GM19351 (cell line): Measurements from ENCODE around the gene ERMN.

Experiments
- ATAC-seq: cut with Tn5 transposase; IDR thresholded peaks from one replicate; pipeline ENCODE4 v1.9.1; 2021; ENCODE audit warnings: mild to moderate bottlenecking, moderate library complexity; ENCODE audit not compliant: unreplicated experiment

The ERMN gene

GRCh38 chr2:157333304-157334047, 7.9 kb upstream of the ERMN start:
- ATAC-seq = no peak

GRCh38 chr2:157329524-157329923, 3.9 kb upstream of the ERMN start:
- ATAC-seq = no peak

DNA sequence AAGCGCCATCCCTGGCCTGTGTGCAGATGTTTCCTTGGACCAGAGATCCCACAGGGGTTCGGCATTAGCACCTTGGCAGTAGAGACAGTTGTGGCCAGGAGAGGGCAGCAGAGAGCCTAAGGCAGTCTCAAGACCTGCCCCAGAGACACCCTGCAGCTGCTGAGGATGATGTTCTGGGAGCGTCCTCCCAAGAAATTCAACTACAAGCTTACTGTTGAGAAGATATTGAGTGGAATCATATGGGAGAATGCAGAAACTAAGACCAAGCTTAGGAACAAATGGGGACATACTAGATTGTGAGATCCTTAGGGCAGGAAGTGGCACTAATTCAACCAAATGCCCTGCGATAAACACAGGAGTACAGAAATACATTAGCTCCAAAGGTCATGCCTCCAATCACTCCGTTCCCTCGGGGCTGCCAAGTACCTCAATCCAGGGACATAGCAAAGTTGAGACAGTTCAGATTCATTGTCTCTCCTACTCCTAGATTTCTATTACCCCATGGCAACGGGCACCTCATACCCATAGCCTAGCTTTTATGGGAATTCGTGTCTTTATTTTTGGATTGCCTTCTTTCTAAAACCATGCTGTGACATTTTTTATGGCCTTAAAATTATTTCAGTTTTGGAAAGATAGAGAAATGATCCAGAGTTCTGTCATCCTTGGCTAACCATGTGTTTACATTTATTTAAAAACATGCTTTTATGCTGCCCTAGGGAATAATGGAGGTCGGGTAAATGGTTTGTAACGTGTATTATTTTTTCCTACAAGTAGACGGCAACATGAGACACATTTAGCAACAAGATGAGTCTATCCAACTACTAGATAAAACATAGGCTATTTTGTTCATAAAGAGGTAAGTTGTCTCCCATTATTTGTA, 2.2 kb upstream of the ERMN start:
- peak; percentile 99 for ATAC-seq

- ATAC-seq = peak; percentile 29
Measured at GRCh38 chr2:157327200-157327599, 1.6 kb upstream of the ERMN start.

DNA sequence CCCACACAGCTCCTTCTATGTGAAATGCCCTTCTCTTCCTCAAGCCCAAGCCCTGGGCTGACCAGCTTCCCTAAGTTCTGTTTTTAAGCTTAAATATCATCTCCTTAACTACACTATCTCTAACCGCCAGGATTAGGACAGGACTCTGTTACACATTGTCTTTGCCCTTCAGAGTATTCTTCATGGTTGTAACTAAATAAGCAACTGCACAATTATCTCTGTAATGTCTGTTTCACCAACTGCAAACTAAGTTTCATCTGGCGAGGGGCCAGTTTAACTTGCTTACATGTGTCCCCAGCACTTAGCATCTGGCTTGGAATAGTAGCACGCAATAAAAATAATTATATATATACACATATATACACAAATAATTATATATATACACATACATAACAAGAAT, 1.1 kb upstream of the ERMN start:
- ATAC-seq = no peak

- ATAC-seq = no peak
Measured at GRCh38 chr2:157324331-157324843, 1.2 kb downstream of the ERMN start.

- ATAC-seq = no peak
Measured at GRCh38 chr2:157322432-157322831, 3.2 kb downstream of the ERMN start.

GRCh38 chr2:157321466-157321865, 4.2 kb downstream of the ERMN start:
- ATAC-seq = no peak

DNA sequence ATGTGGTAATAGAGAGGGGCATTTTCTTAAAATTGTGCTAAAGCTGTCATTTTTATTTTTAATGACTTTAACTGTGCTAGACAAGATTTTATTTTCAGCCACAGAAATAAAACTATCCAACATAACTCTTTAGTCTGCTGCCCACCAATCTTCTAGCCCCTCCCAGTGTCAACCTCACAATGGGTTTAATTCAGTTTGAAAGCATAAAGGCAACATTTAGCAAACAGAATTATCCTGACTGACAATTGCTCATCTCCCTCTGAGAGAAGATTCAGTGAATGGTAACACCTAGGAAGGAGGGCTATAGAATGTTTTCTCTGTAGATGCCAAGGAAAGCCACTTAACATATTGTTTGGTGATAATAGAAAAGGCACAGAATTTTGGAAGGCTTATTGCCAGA, 5.2 kb downstream of the ERMN start:
- no peak for ATAC-seq

- ATAC-seq = no peak
Measured at GRCh38 chr2:157319795-157320194, 5.8 kb downstream of the ERMN start.

DNA sequence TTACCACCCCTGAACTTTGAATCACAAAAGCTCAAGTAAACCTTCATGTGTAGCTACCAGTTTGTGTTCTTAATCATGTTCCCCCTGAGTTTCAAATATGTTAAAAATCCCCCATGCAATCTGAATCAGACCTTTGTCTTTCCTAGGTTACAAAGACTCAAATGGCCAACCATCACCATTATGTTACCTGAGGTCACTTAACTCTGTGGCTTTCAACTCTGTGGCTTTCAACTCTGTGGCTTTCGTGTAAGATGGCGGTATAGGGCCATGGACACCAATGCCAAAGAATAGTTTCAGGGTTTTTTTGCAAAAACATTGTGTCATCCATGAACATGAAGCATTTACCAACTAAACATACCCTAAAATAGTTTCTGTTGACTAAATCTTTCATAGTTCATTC, 6.7 kb downstream of the ERMN start:
- ATAC-seq = no peak

GRCh38 chr2:157315901-157316300, 9.7 kb downstream of the ERMN start:
- no peak for ATAC-seq

GRCh38 chr2:157312866-157313486, 12.6 kb downstream of the ERMN start:
- ATAC-seq = no peak

DNA sequence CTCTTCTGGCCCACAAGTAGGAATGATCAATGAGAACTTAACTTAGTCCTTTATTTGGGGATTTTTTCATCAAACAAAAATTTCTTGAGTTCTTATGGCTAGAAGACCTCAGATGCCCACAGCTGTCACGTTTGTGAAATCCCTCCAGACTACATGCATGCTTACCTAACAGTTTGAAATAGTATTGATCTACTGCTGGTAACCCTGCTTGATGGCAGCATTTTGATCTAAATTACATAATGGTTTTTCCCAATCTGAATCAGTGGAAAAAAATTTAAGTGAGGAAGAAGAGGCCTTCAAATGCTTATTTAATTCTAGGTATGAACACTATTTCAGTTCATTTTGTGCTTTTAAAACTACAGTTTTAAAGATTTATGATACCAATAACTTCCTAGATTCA, 13.9 kb downstream of the ERMN start:
- no peak for ATAC-seq

DNA sequence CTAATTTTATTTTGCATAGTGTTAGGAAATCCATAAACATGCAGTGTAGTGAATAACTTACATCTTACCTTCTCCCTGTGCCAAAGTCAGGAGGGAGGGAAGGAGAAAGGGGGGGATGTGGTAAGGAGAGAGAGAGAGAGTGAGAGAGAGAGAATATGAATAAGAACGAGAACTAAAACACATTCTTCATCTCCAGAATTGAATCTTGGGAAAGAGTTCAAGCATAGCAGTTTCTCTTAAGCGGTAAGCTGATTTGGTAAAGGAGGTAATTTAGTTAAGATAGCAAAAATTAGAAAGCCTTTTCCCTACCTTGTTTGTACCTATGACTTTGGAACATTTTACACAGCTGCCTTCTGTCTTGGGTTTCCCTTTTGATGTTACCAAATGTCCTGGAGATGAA, 15.7 kb downstream of the ERMN start:
- ATAC-seq = no peak

DNA sequence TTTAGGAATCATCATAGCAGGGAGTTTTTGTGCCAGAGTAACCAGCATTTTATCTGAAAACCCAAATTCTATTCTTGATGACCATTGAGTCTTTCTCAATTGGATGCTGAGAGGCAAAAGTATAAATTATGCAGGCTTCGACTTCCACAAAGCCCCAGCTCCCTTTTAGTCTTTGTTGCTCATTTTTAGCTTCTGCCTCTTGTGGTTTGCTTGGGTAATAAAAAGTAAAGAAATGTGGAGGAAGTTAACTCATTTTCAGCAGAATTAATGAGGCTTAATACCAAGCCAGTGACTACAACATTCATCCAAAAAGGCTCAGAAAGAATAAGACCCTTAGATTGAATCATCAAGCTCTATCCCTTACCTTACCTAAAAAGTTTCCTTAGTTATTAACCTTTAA, 18.6 kb downstream of the ERMN start:
- ATAC-seq = no peak

- no peak for ATAC-seq
Measured at GRCh38 chr2:157305723-157306110, 19.9 kb downstream of the ERMN start.

GRCh38 chr2:157304811-157305722, 20.6 kb downstream of the ERMN start:
- ATAC-seq = no peak

GRCh38 chr2:157303612-157304011, 22.0 kb downstream of the ERMN start:
- ATAC-seq = no peak

GRCh38 chr2:157302492-157303099, 23.0 kb downstream of the ERMN start:
- ATAC-seq = peak; percentile 73
